ENCODE data around the gene ITPKA. TPM values are rescaled to one million over a fixed set of nuclear protein-coding genes. Genes with fewer than 3 reads are reported as not detected.

The ITPKA gene
- polyA plus RNA-seq, 1 donor (not counting 4 experiments of a cell fraction or from before 2014, with no cell fraction given): 0.12 TPM

GRCh38 chr15:41511331-41511898 lies 17.7 kb downstream of the ITPKA start:
- Histone ChIP-seq H3K4me3 (ENCODE audit: control insufficient read depth in 2 of 3, extremely low read depth in 1 of 3, insufficient read depth in 2 of 3, low read depth in 1 of 3, low read length in 3 of 3) (no peak overlapping the region), H4K20me1 (ENCODE audit: control insufficient read depth, extremely low read depth, insufficient read depth, low read length) (peaks cover 2% of the 10 kb centered on the region), H3K4me1 (ENCODE audit: control insufficient read depth, extremely low read depth, insufficient read depth, low read length) (peaks cover 15% of the 10 kb centered on the region), H3K36me3 (ENCODE audit: control insufficient read depth in 2 of 2, extremely low read depth in 1 of 2, insufficient read depth in 2 of 2, low read length in 2 of 2) (no peaks in the 10 kb centered on the region), H3K9me3 (ENCODE audit: control insufficient read depth, low read depth, low read length) (no peaks in the 10 kb centered on the region), H3K9ac (ENCODE audit: control insufficient read depth, extremely low read depth, insufficient read depth, low read length) (no peak overlapping the region), H3K9me1 (ENCODE audit: control insufficient read depth, extremely low read depth, insufficient read depth, low read length) (no peaks in the 10 kb centered on the region), H3K79me2 (ENCODE audit: control insufficient read depth, insufficient read depth, low read length) (no peaks in the 10 kb centered on the region), H3K27ac (ENCODE audit: control insufficient read depth, insufficient read depth, low read length) (no peak overlapping the region), H2AFZ (ENCODE audit: control insufficient read depth, low read length) (no peak overlapping the region), H3K27me3 (ENCODE audit: control insufficient read depth, extremely low read depth, insufficient read depth, low read length) (peaks cover 43% of the 10 kb centered on the region), H3K4me2 (ENCODE audit: control insufficient read depth, extremely low read depth, insufficient read depth, low read depth, low read length) (peak overlapping the region; percentile 5)
- dilution Hi-C loops (cut with MboI; ENCODE audit: extremely low pct_ligation_motif_present, low sequenced_read_pairs): no loop called here
- no peak for DNase-seq (ENCODE audit: low read depth, low spot score)
- TF ChIP-seq CTCF (optimal IDR thresholded peaks at IDR 0.05 in 1 of 3, IDR thresholded peaks at IDR 0.05 in 1 of 3, conservative IDR thresholded peaks at IDR 0.05 in 1 of 3; ENCODE audit: extremely low read depth in 1 of 3, insufficient read depth in 2 of 3, low read length in 3 of 3) (no peak), EZH2 (IDR thresholded peaks at IDR 0.05; ENCODE audit: low read length) (peak; percentile 49)
- FAIRE-seq: no peak

GRCh38 chr15:41511899-41512369 lies 18.3 kb downstream of the ITPKA start:
- H3K36me3 ChIP-seq (ENCODE audit: control insufficient read depth in 2 of 2, extremely low read depth in 1 of 2, insufficient read depth in 2 of 2, low read length in 2 of 2): no peaks in the 10 kb centered on the region
- dilution Hi-C loops (cut with MboI; ENCODE audit: extremely low pct_ligation_motif_present, low sequenced_read_pairs): no loop called here
- no peak overlapping the region for H3K4me3 ChIP-seq (ENCODE audit: control insufficient read depth in 2 of 3, extremely low read depth in 1 of 3, insufficient read depth in 2 of 3, low read depth in 1 of 3, low read length in 3 of 3)
- H3K4me1 ChIP-seq (ENCODE audit: control insufficient read depth, extremely low read depth, insufficient read depth, low read length): peaks cover 15% of the 10 kb centered on the region
- peaks cover 43% of the 10 kb centered on the region for H3K27me3 ChIP-seq (ENCODE audit: control insufficient read depth, extremely low read depth, insufficient read depth, low read length)
- no peaks in the 10 kb centered on the region for H3K9me3 ChIP-seq (ENCODE audit: control insufficient read depth, low read depth, low read length)
- H3K4me2 ChIP-seq (ENCODE audit: control insufficient read depth, extremely low read depth, insufficient read depth, low read depth, low read length): peak overlapping the region; percentile 20
- H4K20me1 ChIP-seq (ENCODE audit: control insufficient read depth, extremely low read depth, insufficient read depth, low read length): peaks cover 2% of the 10 kb centered on the region
- no peak for DNase-seq (ENCODE audit: low read depth, low spot score)
- H2AFZ ChIP-seq (ENCODE audit: control insufficient read depth, low read length): no peak overlapping the region
- H3K27ac ChIP-seq (ENCODE audit: control insufficient read depth, insufficient read depth, low read length): no peak overlapping the region
- TF ChIP-seq CTCF (optimal IDR thresholded peaks at IDR 0.05 in 1 of 3, IDR thresholded peaks at IDR 0.05 in 1 of 3, conservative IDR thresholded peaks at IDR 0.05 in 1 of 3; ENCODE audit: extremely low read depth in 1 of 3, insufficient read depth in 2 of 3, low read length in 3 of 3) (peak in 1 of 3 experiments; percentile 18), EZH2 (IDR thresholded peaks at IDR 0.05; ENCODE audit: low read length) (no peak)
- H3K9ac ChIP-seq (ENCODE audit: control insufficient read depth, extremely low read depth, insufficient read depth, low read length): no peak overlapping the region
- H3K9me1 ChIP-seq (ENCODE audit: control insufficient read depth, extremely low read depth, insufficient read depth, low read length): no peaks in the 10 kb centered on the region
- no peak for FAIRE-seq
- no peaks in the 10 kb centered on the region for H3K79me2 ChIP-seq (ENCODE audit: control insufficient read depth, insufficient read depth, low read length)

All from keratinocyte (primary cell).